NCI-H1694 treated with DMSO at 0.1 percent for 48 hours (cell line): ENCODE measurements around the gene TMEM9B.
"Not testable (repeated sequence)": the region's sequence is repeated elsewhere in the genome, so short reads cannot be mapped to it uniquely, and the experiment has no call there.

Experiments used
- DNase-seq: peaks from one replicate; lab custom pipeline; 2025; lab: John Stamatoyannopoulos, UW

TMEM9B gene

DNA sequence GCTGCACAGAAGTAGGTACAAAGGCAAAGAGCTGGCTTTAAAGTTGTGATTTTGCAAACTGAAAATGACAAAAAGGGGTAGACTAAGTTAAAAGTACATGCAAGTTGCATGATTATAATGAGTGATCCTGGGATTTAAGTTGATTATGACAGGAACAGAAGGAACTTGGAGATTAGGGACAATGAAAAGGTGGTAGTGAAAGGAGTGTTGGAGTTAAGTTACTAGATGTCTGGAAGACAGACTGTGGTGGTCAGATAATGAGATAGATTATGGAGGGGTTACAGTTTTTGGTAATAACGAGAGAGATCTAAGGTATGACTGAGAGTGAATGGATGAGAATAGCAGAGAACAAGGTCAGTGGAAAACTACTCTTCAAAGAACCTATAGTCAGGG, 7.7 kb upstream of the TMEM9B start:
- DNase-seq: no peak

DNA sequence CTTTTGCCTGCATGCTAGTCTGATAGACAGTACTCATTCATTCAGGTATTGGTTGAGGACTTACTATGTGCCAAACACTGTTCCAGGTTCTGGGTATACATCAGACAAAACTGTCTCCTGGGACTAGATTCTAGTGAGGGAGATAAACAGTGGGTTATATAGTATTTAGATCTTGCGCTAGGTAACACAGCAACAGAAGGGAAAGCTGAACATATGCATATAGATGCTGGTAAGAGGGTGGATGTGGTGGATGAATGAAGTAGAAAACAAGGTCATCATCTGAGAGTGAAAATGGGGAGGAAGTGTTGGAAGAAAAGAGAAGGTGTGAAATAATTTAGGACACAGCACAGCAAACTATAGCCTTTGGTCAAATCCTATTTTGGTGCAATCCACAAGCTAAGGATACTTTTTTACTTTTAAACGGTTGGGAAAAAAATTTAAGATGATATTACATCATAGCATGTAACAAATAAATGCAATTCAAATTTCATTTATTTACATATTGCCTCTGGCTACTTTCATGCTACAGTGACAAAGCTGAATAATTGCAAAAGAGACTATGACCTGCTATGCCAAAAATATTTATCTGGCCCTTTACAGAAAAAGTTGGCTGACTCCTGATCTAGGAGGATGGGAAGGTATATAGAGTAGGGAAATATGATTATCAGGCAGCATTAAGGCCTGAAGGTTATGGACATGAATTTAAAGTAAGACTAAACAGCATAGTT, 7.1 kb upstream of the TMEM9B start:
- DNase-seq: no peak

DNA sequence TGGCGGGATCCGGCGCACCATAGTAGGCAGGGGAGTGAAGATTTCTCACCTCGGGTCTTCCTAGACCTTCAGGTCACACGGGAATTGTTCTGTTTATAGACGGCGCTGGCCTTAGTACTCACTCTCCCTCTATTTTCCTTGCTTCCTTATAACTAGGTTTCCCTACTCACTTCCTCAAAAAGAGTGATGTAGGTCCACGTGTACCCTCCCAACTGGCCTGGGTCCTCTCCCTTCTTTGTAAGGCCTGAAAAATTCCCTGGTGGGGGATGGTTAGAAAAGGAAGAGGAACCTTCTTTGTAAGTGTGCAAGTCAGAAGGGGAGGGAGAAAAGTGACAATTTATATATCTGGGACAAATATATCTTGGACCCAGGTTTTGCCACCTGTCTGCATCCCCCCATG, 2.9 kb upstream of the TMEM9B start:
- DNase-seq: no peak

DNA sequence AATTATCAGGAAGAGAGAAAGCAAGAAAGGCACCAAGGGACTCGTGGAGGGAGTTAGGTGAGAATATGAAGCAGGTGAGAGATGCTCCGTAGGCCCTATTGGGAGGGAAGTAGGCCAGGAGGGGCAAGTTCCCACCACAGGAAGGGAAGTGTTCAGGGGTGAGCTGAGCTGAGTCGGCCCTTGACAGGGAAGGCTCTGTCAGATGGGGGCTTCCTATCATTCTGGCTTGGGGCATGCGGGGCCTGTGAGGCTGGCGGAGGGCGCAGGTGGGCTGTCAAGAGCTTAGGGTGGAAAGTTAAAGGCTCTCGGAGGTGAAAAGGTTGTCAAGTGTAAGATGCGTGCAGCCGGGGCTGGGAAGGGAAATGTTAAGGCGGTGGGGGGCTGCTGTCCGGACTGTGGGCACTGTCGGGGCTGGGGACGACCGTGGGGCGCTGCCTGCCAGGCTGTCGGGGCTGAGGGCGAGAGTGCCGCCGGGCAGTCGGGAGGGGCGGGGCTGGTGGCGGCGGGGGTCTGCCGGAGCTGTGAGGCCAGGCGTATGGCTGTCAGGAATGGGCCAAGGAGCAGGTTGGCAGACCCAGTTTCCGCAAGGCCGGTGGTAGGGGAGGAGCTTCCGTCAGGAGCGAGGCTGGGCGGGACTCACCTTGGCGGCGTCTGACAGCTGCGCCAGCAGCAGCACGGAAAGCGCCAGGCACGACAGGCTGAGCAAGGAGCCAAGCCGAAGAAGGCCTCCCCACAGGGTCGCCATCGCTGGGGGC, 496 bp downstream of the TMEM9B start:
- DNase-seq: peak; percentile 49

DNA sequence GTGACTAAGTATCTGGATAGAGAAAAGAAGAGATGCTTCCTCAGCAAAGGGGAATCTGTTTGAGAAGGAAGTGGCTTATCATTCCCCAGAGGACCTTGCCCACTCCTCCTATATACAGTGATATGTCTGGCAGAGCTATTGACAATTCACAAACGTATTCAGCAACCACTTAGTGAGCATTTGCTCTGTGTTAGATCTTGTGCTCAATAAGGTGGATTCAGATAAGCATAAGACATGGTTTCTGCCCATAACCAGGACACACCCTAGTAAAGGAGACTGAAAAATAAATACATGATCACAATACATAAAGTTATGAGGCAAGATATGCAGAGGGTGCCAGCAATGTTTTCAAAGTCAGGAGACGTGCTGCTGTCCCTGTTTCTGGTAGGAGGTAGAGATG, 1.4 kb downstream of the TMEM9B start:
- no peak for DNase-seq

DNA sequence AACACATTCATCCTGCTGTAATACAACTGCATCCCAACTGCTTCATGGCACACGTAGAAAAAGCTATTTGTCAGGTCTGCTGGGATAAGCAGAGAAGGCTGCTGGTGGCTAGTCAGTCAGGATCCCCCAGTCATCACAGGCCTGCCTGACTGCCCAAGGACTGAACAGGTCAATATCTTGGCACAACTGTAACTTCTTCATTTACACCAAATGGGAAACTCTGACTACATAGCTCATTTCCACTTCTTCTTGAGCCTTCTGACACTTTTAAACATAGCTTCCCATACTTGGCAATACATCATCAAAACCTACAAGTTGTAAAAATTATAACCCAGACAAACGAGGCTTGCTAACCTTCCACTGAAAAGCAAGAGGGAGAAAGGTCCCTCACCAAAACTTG, 2.8 kb downstream of the TMEM9B start:
- no peak for DNase-seq

DNA sequence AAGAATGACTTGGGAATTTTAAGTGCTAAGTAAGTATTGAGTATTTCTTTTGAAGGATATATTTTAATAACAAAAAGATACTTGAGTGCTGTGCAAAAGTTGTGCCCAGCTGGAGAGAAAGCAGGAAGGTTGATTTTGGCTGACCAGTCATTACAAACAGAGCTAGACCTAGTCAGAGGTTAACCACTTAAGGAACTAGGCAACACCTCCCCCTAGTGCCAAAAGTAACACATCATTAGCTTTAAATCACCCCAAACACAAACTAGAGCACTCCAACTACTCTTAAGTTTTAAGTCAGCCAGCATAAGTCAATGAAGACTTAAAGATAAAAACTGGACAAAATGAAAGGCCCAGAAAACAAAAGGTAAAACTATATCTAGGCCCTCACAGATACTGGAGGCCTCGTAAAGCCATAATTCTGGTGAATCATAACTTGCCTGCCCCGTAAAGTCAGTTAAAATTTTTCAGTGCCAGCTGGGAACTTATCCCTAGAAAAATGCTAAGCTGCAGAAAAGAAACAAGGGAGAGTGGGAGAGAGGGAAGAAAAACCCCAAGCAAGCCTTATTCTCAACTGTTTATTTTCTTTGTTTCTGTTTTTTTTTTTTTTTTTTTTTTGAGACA, 4.6 kb downstream of the TMEM9B start:
- DNase-seq: peak; percentile 38

DNA sequence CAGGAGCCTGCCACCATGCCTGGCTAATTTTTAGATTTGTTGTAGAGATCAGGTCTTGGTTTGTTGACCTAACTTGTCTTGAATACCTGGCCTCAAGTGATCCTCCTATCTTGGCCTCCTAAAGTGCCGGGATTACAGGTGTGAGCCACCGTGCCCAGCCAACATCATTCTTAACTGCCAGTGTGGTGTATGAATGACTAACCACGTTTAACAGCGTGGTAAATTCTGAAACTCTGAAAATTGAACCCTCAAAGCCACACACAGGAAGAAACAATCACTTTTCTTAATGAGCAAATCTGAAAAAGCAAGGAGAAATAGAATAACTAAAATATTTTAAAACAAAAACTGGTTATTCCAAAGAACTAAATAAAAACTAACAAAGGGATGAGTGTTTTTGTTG, 7.4 kb downstream of the TMEM9B start:
- DNase-seq: no peak

DNA sequence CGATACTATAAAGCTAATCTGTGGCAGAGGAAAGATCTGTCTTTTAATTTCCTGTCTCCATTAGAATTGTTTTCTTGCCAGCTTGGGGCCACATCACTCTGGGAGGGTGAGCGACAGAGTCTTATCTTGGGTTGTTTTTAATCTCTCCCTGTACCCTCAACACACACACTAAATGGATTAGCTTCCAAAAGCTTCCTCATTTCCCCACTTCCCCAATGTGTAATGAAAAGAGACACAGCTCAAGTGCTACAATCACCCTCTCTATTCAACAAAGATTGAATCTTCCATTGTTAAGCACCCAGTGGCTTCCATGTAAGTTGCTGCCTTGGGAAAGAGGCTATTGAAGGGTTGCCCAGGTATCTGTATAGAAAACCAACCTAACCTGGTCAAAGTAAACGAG, 15.4 kb downstream of the TMEM9B start:
- no peak for DNase-seq

DNA sequence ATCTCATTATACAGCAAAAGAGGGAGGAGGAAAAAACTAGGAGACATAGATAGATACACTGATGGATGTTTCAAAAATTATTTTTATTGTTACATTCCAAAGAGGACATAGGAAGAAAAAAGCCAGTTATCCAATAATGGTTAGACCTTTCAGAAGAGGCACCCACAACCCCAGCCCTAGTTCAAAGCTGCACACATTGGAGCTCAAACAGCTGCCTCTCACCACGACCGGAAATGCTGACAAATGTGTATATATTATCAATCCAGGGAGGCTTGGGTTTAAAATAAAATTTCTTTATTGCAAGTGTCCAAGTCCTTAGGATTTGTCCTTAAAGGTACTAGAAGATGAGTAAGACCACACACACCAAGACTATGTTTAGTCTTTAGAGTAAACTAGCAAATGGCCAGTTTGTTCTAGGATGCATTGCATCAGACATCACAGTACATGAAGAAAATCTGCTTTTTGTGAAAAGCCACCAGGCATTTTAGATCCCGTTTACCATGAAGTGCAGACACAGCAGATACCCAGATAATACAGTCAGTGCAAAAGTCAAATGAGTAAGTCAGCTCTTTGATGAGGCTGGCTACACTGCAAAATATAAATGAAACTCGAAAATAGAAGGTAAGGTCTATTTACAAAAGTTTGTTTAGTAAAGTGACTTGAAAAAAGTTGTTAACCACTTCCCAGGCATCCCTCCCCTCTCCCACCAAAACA, 16.9 kb downstream of the TMEM9B start:
- no peak for DNase-seq

DNA sequence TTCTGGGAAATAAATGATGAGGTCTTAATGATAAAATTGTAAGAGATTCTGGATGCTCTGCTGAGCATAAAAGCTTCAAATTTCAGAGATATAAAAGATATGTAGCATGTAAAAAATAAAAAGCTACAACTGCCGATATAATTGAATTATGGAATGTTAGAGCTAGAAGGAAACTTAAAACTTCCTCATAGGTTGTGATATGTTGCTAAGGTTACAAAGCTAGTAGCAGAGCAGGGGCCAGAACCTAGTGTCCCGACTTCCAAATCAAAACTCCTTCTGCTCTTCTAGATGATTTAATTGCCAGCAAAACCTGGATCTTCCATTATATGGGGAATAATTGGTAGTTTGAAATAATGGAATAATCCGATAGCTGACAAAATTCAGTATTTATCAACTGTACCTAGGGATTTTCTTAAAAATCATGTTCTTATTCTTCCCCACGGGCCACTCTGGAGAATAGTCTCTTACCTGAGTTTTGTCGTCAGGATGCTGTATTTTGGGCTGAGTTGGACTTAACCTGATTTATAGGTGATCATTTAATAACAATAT, 21.6 kb downstream of the TMEM9B start, which contains the start of gene ASCL3:
Gene ASCL3, minus strand, starts transcription at position 499 of the 549 bp plus-strand sequence. CDS start 4,855 bp downstream, outside the sequence.
- no peak for DNase-seq

DNA sequence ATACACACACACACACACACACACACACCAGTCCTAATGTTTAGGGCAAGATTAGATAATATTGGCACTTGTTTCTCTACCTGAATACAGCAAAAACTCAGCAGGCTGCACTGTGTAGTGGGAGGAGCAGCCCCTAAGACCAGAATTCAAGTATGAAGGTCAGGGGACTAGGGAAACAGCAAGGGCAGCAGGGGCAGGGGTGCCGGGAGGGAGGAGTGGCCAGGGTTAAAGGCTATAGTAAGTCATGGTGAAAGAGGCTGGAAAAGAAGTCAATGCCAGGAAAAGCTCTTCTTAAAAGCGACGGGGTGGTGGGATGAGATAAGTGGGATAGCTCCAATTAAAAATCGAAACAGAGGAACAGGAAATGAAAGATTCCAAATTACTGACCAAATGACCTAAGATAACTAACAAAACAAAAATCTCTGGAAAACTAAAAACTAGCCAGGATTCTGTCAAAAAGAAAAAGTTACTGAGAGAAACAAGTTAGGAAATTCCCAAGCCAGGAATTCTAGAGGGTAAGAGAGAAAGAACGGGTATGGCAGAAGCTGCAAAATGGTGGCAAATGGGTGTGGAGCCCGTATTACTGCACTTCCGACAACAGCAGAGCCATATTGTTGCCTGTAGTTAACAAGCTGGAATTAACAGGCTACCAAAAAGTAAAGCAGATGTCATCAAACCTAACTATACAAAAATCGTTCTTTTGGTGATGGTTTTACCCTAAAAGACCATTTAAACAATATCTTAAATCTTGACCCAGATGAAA, 22.7 kb downstream of the TMEM9B start:
- no peak for DNase-seq

DNA sequence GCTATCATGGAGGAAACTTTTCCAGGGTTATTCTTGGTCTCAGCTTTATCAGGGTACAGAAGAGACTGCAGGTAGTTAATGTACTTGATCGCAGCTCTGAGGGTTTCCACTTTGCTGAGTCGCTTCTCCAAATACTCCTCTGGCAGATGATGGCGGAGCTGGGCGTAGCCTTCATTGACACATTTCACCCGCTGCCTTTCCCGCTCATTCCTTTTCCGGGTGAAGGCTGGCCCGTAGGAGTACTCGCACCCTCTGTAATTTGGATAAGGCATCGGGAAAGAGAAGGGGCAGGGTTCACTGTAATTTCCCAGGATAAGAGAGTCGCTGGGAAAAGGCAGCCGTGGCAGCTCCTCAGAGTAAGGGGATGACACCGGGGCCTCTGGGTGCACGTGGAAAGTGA, 26.6 kb downstream of the TMEM9B start:
- DNase-seq: no peak

DNA sequence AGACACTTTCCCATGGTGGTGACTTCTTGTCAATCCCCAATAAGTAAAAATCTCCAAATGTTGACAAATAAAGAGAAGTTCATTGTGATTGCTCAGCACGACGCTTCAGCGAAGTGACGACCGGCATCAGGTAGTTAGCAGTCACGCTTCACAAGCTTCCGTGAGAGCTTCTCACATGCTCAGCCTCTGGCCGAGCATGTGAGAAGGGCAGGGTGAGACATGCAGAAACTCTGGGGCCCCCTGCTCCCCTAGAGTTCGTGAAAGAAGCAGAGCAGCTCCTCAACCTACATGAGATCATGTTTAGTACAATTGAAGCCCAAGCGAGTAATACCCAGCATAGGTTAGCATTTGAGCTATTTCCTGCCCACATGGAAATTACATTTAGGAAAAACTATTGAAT, 27.1 kb downstream of the TMEM9B start:
- no peak for DNase-seq

DNA sequence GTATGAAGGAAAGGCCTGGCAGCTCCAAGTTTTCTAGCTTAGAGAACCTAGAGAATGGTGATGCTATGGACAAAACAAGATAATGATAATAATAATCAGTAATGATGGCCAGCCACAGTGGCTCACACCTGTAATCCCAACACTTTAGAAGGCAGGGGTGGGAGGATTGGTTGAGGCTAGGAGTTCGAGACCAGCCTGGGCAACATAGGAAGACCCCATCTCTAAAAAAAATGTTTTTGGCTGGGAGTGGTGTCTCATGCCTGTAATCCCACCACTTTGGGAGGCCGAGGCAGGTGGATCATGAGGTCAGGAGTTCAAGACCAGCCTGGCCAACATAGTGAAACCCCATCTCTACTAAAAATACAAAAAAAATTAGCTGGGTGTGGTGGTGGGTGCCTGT, 28.5 kb downstream of the TMEM9B start:
- DNase-seq: not testable (repeated sequence)

DNA sequence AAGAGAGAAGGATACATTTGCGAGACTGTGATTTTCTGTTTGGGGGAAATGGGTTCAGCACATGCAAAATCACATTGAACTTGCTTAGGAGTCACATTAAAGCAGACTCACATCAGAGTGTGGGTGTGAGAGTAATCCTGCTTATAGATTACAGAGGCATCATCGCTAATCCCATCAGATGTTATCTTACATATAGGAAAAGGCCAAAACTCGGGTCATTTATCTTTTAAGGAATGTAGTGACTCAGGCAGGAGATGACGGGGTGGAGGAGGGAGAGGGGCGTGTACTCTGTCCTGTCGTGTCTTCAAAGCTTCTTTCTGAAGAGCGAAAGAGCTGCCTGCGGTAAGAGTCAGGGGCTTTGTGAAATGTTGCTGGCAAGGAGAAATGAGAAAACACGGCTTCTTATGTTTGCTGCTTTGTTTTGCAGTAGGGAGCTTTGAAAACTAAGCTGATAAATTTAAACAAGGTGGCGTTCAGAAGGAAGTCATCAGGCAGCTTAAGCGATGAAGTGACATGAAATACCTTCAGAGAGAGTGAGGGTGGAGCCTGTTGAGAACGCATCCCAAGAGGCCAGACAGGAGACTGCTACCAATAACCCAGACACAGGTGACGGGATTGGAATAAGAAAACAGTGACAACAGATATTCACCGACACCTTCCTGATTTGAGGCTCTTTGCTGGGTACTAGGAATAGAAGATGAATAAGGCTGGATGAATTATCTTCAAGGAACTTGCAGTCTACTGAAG, 29.3 kb downstream of the TMEM9B start:
- DNase-seq: no peak

DNA sequence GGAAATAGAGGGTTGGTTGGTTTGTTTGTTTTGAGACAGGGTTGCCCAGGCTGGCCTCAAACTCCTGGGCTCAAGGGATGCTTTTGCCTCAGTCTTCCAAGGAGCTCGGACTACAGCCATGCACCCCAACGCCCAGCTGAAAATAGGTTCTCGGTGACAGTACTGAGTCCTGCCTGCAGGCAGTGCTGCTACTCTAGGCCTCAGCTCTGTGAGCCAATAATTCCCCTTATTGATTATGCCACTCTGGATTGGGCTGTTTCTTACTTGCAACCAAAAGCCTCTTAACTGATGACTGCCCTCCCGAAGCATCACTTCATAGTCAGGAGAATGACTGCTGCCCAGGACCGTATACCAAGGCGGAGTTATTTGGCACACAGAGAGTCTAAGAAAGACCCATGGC, 30.3 kb downstream of the TMEM9B start:
- no peak for DNase-seq

DNA sequence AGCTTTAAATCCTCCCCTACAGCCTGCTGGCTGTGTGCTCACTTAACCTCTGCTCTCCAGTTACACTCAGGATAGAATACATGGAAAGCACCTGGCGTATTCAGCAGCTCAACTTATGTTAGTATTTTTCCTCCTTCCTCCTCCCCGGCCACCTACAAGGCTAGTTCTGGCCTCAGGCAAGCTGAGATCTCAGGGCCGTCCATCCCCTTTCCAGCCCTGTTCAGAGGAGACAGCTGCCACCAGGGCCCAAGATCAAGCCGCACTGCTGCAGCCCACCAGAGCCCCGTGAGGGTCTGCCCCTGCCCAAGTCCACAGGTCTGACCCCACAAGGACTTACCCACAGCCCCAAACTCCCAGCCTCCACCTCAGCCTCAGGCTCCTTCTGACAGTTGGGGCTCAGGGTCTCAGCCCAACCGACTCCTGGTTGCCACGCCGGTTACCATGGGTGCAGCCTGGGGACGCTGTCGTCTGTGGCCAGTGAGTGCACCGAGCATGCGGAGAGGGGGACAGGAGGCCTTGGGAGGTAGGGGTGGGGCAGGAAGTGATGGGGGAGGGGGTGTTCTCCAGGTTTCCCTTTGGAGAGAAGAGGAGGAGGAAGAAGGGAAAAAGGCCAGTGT, 31.6 kb downstream of the TMEM9B start, which contains the start of gene C11orf16:
Gene C11orf16, minus strand, starts transcription at position 384 of the 617 bp plus-strand sequence. CDS start 639 bp downstream, outside the sequence.
- DNase-seq: no peak

DNA sequence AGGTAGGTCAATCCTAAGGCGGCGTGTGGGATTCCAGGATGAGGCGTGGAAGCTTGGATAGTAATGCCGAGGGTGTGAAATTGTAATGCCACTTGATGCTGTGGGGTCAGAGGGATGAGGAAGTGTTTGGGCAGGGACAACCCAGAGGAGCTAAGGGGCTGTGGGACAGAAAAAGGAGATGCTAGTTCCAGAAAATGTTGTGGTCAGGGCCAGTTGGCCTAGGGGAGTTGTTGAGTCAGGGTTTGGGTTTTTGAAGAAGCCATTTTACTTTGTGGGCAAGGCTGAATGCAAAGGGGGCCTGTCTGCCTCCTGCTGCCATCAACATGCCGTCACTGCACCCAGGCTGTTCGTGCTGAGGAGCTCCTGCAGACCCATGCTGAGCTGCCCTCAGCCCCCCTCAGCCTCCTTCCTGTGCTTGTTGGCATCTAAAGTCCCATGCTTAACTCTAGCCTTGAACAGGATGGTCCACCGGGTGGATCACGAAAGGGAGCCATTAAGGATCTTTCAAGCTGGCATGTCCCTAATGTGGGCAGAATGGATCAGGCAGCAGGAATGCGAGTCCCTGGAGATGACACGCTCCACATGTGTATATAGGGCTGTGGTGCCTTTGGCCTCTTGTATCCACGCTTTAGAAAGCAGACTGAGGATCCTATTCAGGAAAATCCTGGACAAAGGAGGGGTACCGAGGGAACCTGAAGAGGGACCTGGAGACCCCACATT, 33.6 kb downstream of the TMEM9B start:
- no peak for DNase-seq
